Activated T-helper 17 cell treated with anti-CD3 and anti-CD28 coated beads, Interleukin-2, amount 50 U/mL, for 72 hours (primary cell): ENCODE measurements around the gene TCF12. TPM values are rescaled to one million over a fixed set of nuclear protein-coding genes. Genes with fewer than 3 reads are reported as not detected.
"Not testable (repeated sequence)": the region's sequence is repeated elsewhere in the genome, so short reads cannot be mapped to it uniquely, and the experiment has no call there.

Experiments used
- ATAC-seq: fragments of 150-1000 bp; cut with Tn5 transposase; replicated peaks from 2 replicates; pipeline ENCODE4 v1.10.0; 2021; ENCODE audit warnings: mild to moderate bottlenecking, moderate library complexity
- H3K27ac Mint-ChIP-seq: one replicate; pipeline ENCODE4 v1.8.0; 2022; ENCODE audit warnings: mixed read lengths
- H3K27me3 Mint-ChIP-seq: one replicate; pipeline ENCODE4 v1.8.0; 2022; ENCODE audit warnings: mixed read lengths
- H3K36me3 Mint-ChIP-seq: one replicate; pipeline ENCODE4 v1.8.0; 2022; ENCODE audit warnings: low read depth, mild to moderate bottlenecking, mixed read lengths
- H3K4me1 Mint-ChIP-seq: one replicate; pipeline ENCODE4 v1.8.0; 2022; ENCODE audit warnings: mixed read lengths
- H3K4me3 Mint-ChIP-seq: one replicate; pipeline ENCODE4 v1.8.0; 2022; ENCODE audit warnings: mild to moderate bottlenecking, mixed read lengths
- H3K9me3 Mint-ChIP-seq: one replicate; pipeline ENCODE4 v1.8.0; 2022; ENCODE audit warnings: mixed read lengths
- total RNA-seq, 2 donors: library from RNA; stranded (reverse); gene quantifications; one replicate each; pipeline ENCODE4 v1.2.3, GENCODE V29; 2022

TCF12 gene
- total RNA-seq, 2 donors from 2014 or later = 48.3 to 74.2 TPM

DNA sequence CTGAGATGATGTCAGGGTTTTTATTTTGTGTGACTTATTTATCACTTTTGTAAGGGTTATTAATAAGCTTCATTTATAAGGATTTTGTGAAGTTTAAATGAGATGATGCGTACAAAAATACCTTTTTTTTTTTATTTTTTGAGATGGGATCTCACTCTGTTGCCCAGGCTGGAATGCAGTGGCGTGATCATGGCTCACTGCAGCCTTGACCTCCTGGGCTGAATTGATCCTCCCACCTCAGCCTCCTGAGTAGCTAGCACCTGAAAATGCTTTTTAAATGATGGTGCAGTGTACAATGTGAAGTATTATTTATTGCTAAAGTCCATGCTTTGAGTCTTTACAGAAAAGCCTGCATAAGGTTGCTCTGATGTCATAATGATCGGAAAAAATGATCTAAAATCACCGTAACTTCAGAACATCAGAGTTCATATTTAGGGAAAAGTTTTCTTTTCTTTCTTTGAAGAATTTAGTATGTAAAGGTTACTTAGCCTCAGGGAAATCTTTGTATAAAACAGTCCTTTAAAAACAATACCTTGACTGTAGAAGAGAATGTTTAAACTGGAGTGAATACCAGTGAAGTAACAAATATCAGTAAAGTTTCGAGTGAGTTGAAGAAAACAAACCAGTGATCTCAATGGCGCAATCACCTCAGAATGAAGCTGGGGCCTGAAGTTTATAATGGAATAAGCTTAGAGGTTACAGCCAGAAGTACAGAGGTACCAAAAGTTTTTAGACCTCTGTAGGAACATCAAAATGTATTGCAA is 29.7 kb downstream of the TCF12 start:
- no peak overlapping the region for H3K4me3 Mint-ChIP-seq
- no peak for ATAC-seq
- H3K27ac Mint-ChIP-seq = no peak overlapping the region
- peaks cover 7% of the 10 kb centered on the region for H3K36me3 Mint-ChIP-seq
- no peaks in the 10 kb centered on the region for H3K27me3 Mint-ChIP-seq
- H3K9me3 Mint-ChIP-seq = no peaks in the 10 kb centered on the region
- no peaks in the 10 kb centered on the region for H3K4me1 Mint-ChIP-seq

DNA sequence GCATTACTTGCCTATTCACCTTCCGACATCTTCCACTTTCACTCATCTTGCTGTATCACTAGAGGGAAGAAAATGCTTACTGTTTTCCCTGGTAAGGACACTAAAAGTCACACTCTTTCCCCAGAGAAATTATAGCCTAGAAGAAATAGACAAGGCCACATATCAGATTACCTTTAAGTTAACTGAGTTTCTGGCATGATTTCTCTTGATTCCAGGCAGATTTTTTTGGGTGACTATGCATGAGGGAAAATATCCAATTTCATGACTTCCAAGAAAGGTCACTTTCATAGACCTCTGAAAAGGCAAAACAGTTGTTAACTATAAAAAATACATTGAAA is 30.3 kb downstream of the TCF12 start:
- Mint-ChIP-seq H3K27ac (no peak overlapping the region), H3K9me3 (no peaks in the 10 kb centered on the region), H3K36me3 (peaks cover 7% of the 10 kb centered on the region), H3K27me3 (no peaks in the 10 kb centered on the region), H3K4me1 (no peaks in the 10 kb centered on the region), H3K4me3 (no peak overlapping the region)
- ATAC-seq = no peak

DNA sequence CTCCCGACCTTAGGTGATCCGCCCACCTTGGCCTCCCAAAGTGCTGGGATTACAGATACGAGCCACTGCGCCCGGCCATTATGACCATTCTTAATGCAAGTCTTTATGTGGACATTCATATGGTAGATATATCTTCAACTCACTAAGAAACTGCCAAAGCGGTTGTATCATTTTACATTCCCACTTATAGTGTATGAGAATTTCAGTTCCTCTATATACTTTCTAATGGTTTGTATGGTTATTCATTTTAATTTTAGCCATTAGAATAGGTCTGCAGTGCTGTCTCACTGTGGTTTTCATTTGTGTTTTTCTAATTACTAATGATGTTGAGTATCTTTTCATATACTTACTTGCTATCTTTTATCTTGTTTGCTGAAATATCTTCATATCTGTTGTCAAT is 32.5 kb downstream of the TCF12 start:
- Mint-ChIP-seq H3K27ac (no peak overlapping the region), H3K27me3 (no peaks in the 10 kb centered on the region), H3K4me1 (no peaks in the 10 kb centered on the region), H3K4me3 (no peak overlapping the region), H3K36me3 (peaks cover 16% of the 10 kb centered on the region), H3K9me3 (peaks cover 3% of the 10 kb centered on the region)
- ATAC-seq = no peak

- no peak for ATAC-seq
- Mint-ChIP-seq H3K27me3 (no peaks in the 10 kb centered on the region), H3K36me3 (peaks cover 11% of the 10 kb centered on the region), H3K9me3 (peaks cover 8% of the 10 kb centered on the region), H3K27ac (no peak overlapping the region), H3K4me1 (peaks cover 14% of the 10 kb centered on the region), H3K4me3 (no peak overlapping the region)
Measured at GRCh38 chr15:56953790-56954189, 35.3 kb downstream of the TCF12 start.

DNA sequence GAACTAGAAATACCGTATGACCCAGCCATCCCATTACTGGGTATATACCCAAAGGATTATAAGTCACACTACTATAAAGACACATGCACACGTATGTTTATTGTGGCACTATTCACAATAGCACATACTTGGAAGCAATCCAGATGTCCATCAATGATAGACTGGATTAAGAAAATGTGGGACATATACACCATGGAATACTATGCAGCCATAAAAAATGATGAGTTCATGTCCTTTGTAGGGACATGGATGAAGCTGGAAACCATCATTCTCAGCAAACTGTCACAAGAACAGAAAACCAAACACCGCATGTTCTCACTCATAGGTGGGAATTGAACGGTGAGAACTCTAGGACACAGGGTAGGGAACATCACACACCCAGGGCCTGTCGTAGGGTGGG is 36.6 kb downstream of the TCF12 start:
- not testable (repeated sequence) for H3K9me3 Mint-ChIP-seq, ATAC-seq, H3K27me3 Mint-ChIP-seq, H3K4me3 Mint-ChIP-seq, H3K27ac Mint-ChIP-seq
- peaks cover 14% of the 10 kb centered on the region for H3K4me1 Mint-ChIP-seq
- peaks cover 11% of the 10 kb centered on the region for H3K36me3 Mint-ChIP-seq

GRCh38 chr15:56956538-56956937 is 38.1 kb downstream of the TCF12 start:
- H3K4me1 Mint-ChIP-seq = peaks cover 14% of the 10 kb centered on the region
- H3K9me3 Mint-ChIP-seq = peaks cover 8% of the 10 kb centered on the region
- no peak for ATAC-seq
- H3K27me3 Mint-ChIP-seq = no peaks in the 10 kb centered on the region
- H3K36me3 Mint-ChIP-seq = peaks cover 11% of the 10 kb centered on the region
- H3K27ac Mint-ChIP-seq = no peak overlapping the region
- H3K4me3 Mint-ChIP-seq = no peak overlapping the region

DNA sequence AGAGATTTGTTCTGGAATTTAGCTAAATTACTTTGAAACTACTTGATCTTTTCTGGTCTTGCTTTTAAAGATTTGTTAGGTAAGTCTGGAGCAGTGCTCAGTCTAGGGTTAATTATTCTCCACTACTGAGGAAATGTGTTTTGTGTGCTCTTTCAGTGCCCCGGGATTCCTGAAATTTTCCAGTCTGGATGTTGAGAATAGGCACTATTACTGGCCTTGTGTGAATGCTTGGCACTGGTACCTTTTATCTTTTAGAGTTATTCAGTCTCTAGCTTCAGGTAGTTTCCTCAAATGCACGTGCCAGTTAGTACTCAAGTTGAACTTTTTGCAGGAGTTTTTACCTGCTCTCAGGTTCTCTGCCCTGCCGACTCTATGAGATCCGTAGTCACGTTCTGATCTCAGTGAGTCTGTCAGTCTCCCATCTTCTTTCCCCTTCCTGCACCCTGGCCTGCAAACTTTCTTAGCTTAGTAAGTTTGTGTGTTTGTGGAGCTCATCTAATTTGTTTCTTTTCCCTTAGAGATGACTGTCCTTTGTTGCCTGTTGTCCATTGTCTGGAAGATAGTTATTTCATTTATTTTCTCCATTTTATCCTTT is 39.5 kb downstream of the TCF12 start:
- Mint-ChIP-seq H3K9me3 (peaks cover 8% of the 10 kb centered on the region), H3K27ac (peak overlapping the region; percentile 44), H3K36me3 (peaks cover 11% of the 10 kb centered on the region), H3K27me3 (no peaks in the 10 kb centered on the region), H3K4me3 (no peak overlapping the region), H3K4me1 (peaks cover 16% of the 10 kb centered on the region)
- no peak for ATAC-seq

GRCh38 chr15:56959318-56959648 is 40.8 kb downstream of the TCF12 start:
- ATAC-seq = peak; percentile 53
- Mint-ChIP-seq H3K4me3 (no peak overlapping the region), H3K9me3 (peaks cover 8% of the 10 kb centered on the region), H3K27me3 (no peaks in the 10 kb centered on the region), H3K27ac (no peak overlapping the region), H3K36me3 (peaks cover 9% of the 10 kb centered on the region), H3K4me1 (peaks cover 29% of the 10 kb centered on the region)

- no peak for ATAC-seq
- H3K27me3 Mint-ChIP-seq = no peaks in the 10 kb centered on the region
- H3K9me3 Mint-ChIP-seq = peaks cover 8% of the 10 kb centered on the region
- peaks cover under 1% of the 10 kb centered on the region for H3K36me3 Mint-ChIP-seq
- H3K27ac Mint-ChIP-seq = no peak overlapping the region
- peaks cover 32% of the 10 kb centered on the region for H3K4me1 Mint-ChIP-seq
- no peak overlapping the region for H3K4me3 Mint-ChIP-seq
Measured at GRCh38 chr15:56960116-56960515, 41.7 kb downstream of the TCF12 start.

GRCh38 chr15:56963126-56963525 is 44.7 kb downstream of the TCF12 start:
- Mint-ChIP-seq H3K9me3 (no peaks in the 10 kb centered on the region), H3K27ac (no peak overlapping the region), H3K36me3 (no peaks in the 10 kb centered on the region), H3K4me1 (peaks cover 28% of the 10 kb centered on the region), H3K4me3 (peak overlapping the region; percentile 9), H3K27me3 (no peaks in the 10 kb centered on the region)
- no peak for ATAC-seq

GRCh38 chr15:56963710-56964109 is 45.3 kb downstream of the TCF12 start:
- Mint-ChIP-seq H3K27me3 (no peaks in the 10 kb centered on the region), H3K36me3 (no peaks in the 10 kb centered on the region), H3K9me3 (no peaks in the 10 kb centered on the region), H3K27ac (no peak overlapping the region), H3K4me3 (peak overlapping the region; percentile 9), H3K4me1 (peaks cover 23% of the 10 kb centered on the region)
- no peak for ATAC-seq

GRCh38 chr15:56964182-56964581 is 45.7 kb downstream of the TCF12 start:
- H3K36me3 Mint-ChIP-seq = no peaks in the 10 kb centered on the region
- H3K4me1 Mint-ChIP-seq = peaks cover 28% of the 10 kb centered on the region
- H3K4me3 Mint-ChIP-seq = no peak overlapping the region
- no peaks in the 10 kb centered on the region for H3K27me3 Mint-ChIP-seq
- H3K27ac Mint-ChIP-seq = no peak overlapping the region
- peak; percentile 79 for ATAC-seq
- H3K9me3 Mint-ChIP-seq = peaks cover 3% of the 10 kb centered on the region

DNA sequence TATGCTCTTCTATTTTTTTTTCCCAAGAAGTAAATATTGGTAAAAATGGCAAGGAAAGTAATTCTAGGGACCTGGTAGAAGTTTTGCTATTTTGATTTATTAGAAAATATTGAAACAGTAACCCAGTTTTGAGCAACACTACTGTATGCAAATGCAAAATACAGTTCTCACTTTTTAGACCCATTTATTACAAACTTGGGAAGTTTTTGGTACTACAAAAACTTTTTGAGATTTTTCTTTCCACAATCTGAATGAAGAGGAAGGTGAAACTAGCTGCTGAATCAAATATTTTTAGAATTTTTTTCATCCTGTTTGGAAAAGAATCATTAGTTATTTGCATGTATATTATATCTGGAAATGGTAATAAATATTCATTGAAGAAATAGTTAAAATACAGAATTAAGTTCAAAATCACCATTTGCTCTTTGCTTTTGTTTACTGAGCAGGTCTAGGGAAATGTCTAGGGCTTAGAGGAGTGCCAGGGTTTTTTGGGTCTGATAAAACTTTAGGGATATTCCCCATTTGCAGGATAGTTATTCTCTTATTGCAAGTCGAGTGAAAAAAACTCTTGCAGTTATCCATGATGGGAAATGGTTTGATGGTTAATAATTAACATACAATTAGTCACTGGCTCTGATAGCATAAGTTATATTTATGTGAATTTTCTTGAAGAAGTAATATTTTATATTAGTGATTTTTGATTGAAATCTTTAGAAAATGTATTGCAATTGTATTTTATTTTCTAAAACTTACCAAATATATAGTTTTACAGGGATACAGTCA is 47.0 kb downstream of the TCF12 start:
- peaks cover 3% of the 10 kb centered on the region for H3K9me3 Mint-ChIP-seq
- H3K4me1 Mint-ChIP-seq = peaks cover 34% of the 10 kb centered on the region
- H3K4me3 Mint-ChIP-seq = no peak overlapping the region
- no peaks in the 10 kb centered on the region for H3K36me3 Mint-ChIP-seq
- no peak for ATAC-seq
- H3K27me3 Mint-ChIP-seq = no peaks in the 10 kb centered on the region
- no peak overlapping the region for H3K27ac Mint-ChIP-seq

DNA sequence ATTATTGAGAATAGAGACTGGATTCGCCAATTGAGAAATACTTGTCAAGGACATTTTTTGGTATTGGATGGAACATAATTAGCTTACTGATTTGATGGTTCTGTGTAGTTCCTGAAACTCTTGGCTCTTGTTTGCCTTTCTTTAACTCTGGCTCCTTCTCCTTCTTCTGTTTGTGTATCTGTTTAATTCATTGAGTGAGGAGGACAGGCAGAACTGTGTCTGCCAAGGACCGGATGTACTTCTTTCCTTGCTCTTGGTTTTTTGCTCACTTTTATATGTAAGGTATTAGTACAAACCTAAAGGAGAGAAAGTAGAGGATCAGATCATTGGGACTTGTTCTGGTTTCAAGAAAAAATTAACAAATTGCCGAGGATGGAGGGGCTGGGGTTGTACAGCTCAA is 48.9 kb downstream of the TCF12 start:
- Mint-ChIP-seq H3K9me3 (peaks cover 3% of the 10 kb centered on the region), H3K27me3 (no peaks in the 10 kb centered on the region), H3K27ac (no peak overlapping the region), H3K4me1 (peaks cover 36% of the 10 kb centered on the region), H3K4me3 (no peak overlapping the region), H3K36me3 (no peaks in the 10 kb centered on the region)
- ATAC-seq = no peak

DNA sequence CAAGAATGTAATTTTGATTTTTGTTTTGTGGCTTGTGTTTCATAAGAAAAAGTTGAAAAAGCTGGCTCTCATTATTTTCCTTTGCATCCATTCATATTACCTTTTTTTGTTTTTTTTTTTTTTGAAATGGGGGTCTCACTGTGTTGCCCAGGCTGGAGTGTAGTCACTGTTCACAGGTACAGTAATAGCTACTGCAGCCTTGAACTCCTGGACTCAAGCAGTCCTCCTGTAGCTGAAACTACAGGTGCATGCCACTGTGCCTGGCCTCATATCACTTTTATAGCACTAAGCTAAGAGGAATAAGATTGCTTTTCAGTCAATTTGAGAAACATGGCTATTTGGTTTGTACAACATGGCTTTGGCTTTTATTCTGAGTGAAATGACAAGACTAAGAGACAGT is 49.8 kb downstream of the TCF12 start:
- Mint-ChIP-seq H3K27me3 (no peaks in the 10 kb centered on the region), H3K9me3 (peaks cover 3% of the 10 kb centered on the region), H3K4me1 (peaks cover 35% of the 10 kb centered on the region), H3K27ac (no peak overlapping the region), H3K36me3 (no peaks in the 10 kb centered on the region), H3K4me3 (no peak overlapping the region)
- ATAC-seq = no peak
